NCI-H1436 treated with DMSO at 0.1 percent for 48 hours (cell line): ENCODE data around the gene CSTPP1.

Experiments used
- DNase-seq: peaks from one replicate; lab custom pipeline; 2025; lab: John Stamatoyannopoulos, UW

Gene CSTPP1

DNA sequence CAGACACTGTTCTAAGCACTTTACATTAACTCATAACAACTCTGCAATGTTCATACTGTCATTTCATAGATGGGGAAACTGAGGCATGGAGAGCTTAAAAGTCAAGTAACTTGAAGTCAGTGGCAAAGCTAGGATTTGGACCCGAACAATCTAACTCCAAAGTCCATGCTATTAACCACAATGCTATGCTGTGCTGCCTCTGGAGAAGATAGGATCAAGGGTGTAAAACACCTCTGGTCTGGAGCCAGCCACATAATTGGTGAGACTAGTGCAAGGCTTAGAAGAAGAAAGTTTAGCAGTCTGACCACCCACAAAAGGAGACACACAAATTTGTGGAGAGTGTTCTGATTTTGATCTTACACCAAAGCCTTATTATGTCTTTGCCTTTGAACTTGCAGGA, 196.4 kb downstream of the CSTPP1 start:
- DNase-seq, result no peak

DNA sequence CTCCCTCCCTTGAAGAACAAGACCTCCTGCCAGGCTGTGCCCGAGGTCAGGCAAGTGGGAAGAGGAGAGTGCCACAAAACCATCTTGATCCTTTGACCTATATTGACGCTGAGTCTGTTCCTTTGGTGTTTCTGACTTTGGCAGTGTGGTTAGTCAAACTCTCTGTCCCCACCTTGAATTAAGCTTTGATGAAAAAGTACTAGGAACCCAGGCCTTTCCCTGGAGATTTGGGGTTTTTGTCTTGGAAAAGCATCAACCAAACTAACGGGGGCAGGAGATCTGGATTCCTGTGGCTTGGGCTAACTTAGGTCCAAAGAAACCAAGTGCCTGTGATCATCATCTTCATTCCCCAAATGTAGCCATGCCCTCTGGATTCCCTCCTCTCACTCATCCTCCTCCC, 199.8 kb downstream of the CSTPP1 start:
- DNase-seq, result no peak

GRCh38 chr11:47136921-47137320, 200.4 kb downstream of the CSTPP1 start:
- no peak for DNase-seq

DNA sequence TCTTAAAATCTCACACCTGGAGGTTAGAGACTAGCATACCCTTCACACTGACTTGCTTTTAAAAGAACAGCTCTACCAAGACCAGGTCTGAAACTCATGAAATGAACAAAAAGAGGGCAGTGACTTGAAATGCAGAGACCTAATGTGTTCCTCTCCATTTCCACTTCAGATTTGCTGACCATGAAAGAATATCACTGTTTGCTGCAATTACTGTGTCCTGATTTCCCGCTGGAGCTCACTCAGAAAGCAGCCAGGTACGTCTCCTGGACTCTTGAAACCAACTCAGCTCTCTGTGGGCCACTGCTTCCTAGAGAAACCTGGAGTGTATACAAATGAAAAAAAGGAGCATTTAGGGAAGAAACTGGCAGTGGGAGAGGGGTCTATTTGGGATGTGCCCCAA, 200.9 kb downstream of the CSTPP1 start:
- no peak for DNase-seq

DNA sequence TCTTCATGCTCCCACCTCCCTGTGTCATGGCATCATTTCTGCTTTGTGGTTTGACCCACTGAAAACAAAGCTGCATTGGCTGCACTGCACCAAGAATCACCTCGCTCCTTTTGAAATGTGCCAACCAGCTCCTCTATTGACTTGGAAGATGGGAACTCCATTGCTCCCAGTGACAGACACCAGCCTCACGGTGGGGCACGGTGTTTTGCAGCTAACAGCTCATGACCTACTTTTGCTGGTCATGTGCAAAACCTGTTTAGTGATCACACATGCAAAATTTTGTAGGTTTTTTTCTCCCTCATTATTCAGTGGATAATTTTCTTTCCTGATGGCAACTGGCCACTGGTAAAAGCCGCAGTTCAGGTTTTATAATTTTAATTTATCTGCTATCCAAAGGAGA, 203.3 kb downstream of the CSTPP1 start:
- no peak for DNase-seq

DNA sequence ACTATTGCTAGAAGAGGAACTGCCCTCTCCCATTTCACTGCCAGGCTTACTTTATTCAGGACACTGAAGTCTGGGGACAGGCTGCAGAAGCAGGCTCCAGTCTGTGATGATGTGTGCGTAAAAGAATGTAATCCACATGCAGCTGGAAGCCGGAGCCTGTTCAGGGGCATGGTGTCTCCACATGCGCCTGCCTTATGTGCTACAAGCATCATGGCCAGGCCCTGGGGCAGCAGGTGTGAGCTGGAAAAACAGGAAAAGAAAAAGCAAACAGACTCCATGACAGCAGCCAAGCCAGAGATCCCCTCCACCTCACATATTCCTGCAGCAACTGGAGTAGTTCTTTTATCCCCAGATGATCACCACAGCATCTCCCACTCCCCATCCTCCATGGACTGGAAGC, 206.8 kb downstream of the CSTPP1 start:
- DNase-seq, result no peak

- DNase-seq, result no peak
Measured at GRCh38 chr11:47144541-47144940, 208.0 kb downstream of the CSTPP1 start.

DNA sequence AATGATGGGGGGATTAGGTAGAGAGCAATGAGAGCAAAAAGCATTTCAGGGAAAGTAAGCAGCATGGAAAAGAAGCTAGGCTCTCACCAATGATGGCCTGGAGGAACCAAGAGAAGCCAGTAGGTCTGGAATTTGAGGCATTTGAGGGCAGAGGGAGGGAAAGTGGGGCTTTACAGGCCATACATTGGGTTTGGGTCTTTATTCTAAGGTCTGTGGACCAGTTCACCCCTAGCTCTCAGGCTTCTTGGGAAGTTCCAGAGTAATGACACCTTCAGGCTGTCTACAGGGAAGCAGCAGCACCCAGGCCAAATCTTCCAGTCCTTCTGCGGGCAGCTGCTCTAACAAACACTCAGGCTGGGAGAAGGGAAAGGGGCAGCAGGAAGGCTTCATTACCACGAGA, 210.7 kb downstream of the CSTPP1 start:
- no peak for DNase-seq

DNA sequence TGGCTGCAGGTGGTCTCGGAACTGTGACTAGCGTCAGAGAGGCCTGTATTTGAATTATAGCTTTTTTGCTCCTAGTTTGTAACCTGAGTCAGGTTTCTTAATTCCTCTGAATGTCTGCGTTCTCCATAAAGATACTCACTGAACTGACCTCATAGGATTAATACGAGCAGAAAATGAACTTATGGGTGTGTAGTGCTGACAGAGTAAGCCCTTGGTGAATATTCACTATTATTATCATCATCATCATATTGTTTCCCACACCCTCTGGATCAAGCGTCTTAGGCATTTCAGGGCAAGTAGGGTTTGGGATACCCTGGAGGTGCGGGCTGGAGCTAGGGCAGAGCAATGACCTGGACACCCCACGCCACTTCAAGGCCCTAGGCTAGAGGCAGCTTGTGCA, 211.1 kb downstream of the CSTPP1 start:
- no peak for DNase-seq

DNA sequence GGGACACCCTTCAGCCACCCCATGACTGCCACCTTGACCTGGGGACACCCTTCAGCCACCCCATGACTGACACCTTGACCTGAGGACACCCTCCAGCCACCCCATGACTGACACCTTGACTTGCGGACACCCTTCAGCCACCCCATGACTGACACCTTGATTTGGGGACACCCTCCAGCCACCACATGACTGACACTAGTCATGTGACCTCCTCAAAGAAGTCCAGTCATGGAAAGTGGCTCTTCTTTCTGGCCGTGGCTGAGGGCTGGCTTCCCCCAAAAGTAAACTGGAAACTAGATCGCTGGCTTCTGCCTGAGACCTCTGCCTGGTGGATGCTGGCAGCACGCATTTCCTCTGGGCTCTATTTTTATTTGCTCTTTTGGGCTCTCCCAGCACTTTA, 211.7 kb downstream of the CSTPP1 start:
- no peak for DNase-seq

DNA sequence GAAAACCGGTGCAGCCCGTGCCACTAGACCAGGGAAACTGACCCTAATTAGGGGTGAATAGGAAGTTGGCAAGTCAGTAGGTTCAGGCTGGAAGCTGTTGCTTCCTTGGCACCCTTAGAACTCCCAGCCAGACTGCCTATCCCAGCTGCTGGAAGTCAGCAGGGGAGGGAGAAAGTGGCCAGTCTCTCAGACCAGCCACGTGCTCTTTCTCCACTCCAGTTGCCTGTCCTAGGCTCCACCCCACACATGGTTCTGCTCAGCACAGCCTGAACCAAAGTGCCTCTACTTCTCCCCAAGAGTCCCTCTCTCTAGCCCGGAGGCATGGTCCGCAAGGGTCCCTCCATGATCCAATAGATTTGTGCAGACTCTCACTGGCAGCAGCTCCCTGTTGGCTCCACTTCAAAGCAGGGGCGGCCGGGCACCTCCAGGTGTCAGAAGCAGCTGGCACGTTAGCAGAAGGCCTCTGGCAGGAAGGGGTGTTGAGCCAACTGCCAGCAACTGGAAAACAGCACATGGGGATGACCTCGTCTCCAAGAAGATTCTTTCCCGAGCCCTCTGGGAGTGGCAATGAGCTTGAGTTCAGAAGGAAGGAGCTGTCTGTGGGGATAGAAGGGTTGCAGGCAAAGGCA, 212.5 kb downstream of the CSTPP1 start:
- no peak for DNase-seq

- DNase-seq, result no peak
Measured at GRCh38 chr11:47149782-47150181, 213.2 kb downstream of the CSTPP1 start.

GRCh38 chr11:47152126-47152952, 215.8 kb downstream of the CSTPP1 start:
- no peak for DNase-seq

- DNase-seq, result no peak
Measured at GRCh38 chr11:47152953-47153950, 216.7 kb downstream of the CSTPP1 start.

DNA sequence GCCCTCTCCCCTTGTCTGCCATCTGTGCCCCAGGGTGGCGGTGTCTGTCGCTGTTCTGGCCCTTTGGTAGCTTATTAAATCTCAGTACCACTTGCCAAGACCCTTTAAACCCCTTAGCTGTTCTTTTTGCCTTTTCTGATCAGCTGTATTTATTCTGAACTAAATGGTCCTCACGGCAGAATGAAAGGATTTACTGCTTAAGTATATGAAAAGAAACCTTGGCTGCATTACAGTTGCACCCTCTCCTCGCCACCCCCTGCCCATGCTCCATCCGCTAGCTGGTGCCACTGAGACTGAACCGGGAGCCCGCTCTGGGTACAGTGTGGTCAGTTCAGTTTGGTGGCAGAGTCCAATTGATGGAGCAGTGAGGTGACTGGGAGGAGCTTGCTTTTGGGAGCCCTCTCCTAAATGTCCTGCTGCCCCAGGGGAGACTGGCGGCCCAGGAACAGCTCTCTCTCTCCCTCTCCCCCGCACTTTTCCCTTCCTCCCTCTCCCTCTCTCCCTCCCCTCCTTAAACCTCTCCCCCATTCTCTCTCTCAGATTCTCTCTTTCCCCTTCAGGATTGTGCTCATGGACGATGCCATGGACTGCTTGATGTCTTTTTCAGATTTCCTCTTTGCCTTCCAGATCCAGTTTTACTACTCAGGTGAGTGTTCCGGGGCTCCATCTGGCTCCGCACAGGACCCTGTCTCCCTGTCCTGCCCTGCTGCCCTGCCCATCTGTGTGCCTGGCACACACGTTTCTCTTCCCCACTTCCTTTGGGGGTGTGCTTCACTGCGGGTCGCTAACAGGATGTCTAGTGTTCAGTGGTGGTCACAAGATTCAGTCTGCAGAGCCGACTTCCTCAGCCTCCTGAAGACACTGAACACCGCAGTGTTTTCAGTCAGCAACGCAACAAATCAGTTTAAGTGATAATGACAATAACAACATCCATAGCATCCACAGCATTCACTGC, 218.3 kb downstream of the CSTPP1 start:
- no peak for DNase-seq

- DNase-seq, result no peak
Measured at GRCh38 chr11:47155879-47156278, 219.3 kb downstream of the CSTPP1 start.

- no peak for DNase-seq
Measured at GRCh38 chr11:47156333-47156732, 219.8 kb downstream of the CSTPP1 start.

DNA sequence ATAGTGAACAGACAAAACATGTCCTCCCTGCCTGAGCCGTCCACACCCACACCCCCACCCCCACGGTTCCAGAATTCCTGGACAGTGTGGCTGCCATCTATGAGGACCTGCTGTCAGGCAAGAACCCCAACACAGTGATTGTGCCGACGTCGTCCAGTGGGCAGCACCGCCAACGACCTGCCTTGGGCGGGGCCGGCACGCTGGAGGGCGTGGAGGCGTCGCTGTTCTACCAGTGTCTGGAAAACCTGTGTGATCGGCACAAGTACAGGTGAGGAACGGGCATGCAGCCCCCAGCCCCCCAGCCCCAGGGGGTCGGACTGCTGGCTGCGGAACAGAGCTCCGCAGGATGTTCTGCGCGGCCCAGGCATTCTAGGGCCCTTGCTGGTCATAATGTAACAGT, 220.4 kb downstream of the CSTPP1 start:
- DNase-seq, result no peak

DNA sequence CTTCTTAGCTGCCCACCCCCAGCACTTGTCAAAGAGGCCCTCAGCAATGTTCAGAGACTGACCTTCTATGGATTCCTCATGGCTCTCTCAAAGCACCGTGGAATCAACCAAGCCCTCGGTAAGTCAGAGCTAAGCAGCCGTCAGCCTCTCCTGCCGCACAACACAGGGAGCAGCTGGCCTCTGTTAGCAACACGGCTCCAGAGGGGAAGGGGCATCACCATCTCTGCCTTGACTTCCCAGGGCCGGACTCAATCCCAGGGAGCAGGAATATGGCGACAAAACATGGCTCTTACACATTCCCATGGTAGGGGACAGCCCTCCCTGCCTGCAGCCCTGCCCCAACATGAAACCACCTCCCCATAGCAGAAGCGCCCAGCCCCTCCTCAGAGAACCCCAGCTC, 221.2 kb downstream of the CSTPP1 start:
- DNase-seq, result no peak

GRCh38 chr11:47158242-47158641, 221.7 kb downstream of the CSTPP1 start:
- DNase-seq, result no peak

DNA sequence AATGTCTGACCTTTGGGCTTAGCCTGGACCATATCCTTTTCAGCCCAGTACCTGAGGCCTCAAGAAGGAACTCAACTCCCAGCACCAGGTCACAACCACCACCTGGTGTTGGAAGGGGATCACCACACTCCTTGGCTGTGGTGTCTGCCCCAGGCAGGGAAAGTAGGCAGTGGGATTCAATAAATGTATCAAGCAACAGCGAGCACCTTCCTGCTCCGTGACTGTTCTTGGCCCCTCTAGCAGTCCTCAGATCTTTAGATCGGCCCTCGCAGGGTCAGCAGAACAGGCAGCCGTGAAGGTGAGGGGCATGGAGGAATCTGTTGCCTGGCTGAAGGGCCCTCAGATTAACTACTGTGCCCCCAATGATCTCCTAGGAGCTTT, 224.2 kb downstream of the CSTPP1 start:
- DNase-seq, result no peak
